ENCODE data around the gene PPIB. TPM values are rescaled to one million over a fixed set of nuclear protein-coding genes. Genes with fewer than 3 reads are reported as not detected.

Gene PPIB
- total RNA-seq, 1 donor from 2014 or later = 491 TPM

GRCh38 chr15:64107337-64107736 lies 55.5 kb downstream of the PPIB start:
- no peak overlapping the region for H3K4me3 Mint-ChIP-seq (ENCODE audit: low read depth)

More at GRCh38 chr15:64107337-64107736, 55.5 kb downstream of the PPIB start:
- Mint-ChIP-seq H3K36me3 (ENCODE audit: insufficient read depth) (peaks cover 2% of the 10 kb centered on the region), H3K27me3 (no peaks in the 10 kb centered on the region), H3K27ac (no peak overlapping the region), H3K9me3 (ENCODE audit: low read depth) (no peaks in the 10 kb centered on the region), H3K4me1 (ENCODE audit: low read depth) (peaks cover 16% of the 10 kb centered on the region)
- no peak for DNase-seq (ENCODE audit: low spot score, unreplicated experiment)
- TF ChIP-seq, protein P1, sequence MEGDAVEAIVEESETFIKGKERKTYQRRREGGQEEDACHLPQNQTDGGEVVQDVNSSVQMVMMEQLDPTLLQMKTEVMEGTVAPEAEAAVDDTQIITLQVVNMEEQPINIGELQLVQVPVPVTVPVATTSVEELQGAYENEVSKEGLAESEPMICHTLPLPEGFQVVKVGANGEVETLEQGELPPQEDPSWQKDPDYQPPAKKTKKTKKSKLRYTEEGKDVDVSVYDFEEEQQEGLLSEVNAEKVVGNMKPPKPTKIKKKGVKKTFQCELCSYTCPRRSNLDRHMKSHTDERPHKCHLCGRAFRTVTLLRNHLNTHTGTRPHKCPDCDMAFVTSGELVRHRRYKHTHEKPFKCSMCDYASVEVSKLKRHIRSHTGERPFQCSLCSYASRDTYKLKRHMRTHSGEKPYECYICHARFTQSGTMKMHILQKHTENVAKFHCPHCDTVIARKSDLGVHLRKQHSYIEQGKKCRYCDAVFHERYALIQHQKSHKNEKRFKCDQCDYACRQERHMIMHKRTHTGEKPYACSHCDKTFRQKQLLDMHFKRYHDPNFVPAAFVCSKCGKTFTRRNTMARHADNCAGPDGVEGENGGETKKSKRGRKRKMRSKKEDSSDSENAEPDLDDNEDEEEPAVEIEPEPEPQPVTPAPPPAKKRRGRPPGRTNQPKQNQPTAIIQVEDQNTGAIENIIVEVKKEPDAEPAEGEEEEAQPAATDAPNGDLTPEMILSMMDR (IDR thresholded peaks at IDR 0.05; ENCODE audit: unreplicated experiment) = no peak

Other genes with a start within 250 kb of the PPIB start
- gene DAPK2, start 116.5 kb downstream of the PPIB start, total RNA-seq = 2.0 and 3.2 TPM in 2 replicates
- gene CIAO2A, start 69.2 kb downstream of the PPIB start, total RNA-seq = 52.6 and 54.4 TPM in 2 replicates
- gene SNX1, start 67.0 kb downstream of the PPIB start, total RNA-seq = 91.4 and 95.9 TPM in 2 replicates
- gene SNX22, start 11.3 kb downstream of the PPIB start, total RNA-seq = 7.3 and 8.1 TPM in 2 replicates
- gene CSNK1G1, start 193.2 kb upstream of the PPIB start, total RNA-seq = 24.5 and 27.7 TPM in 2 replicates
- 25.0 and 33.7 TPM in 2 replicates for gene PCLAF, start 218.4 kb upstream of the PPIB start, total RNA-seq
- gene TRIP4, start 224.8 kb upstream of the PPIB start, total RNA-seq = 27.5 and 27.9 TPM in 2 replicates